ENCODE data around the gene LGMN.

The LGMN gene

DNA sequence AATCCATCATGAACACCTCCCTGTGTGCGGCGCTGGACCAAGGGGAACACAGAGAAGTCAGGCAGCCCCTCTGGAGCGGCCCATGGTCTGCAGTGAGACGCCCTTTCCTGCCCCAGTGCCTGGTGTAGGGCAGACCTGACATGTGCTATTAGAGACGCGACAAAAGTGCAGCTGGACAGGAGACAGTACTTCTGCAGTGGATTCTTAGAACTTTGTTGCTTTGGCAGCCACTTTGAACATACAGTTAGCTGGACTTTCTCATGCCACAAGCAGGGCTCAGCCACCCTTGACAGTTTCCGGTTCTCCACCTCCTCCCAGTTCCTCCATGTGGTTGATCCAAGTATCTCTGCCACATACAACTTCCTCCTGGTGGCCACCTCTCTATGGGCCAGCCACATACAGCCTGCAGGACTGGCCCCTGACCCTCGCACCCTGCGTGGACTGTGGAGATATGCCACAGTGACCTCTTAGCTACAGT is 45.9 kb downstream of the LGMN start:
- Histone ChIP-seq H3K4me1 (ENCODE audit: control insufficient read depth in 2 of 2, insufficient read depth in 2 of 2, low read length in 2 of 2) (no peaks in the 10 kb centered on the region), H3K4me3 (ENCODE audit: low read length in 2 of 2) (no peak overlapping the region), H3K27me3 (ENCODE audit: control insufficient read depth in 2 of 2, insufficient read depth in 2 of 2, low read length in 2 of 2) (no peaks in the 10 kb centered on the region), H3K9me3 (ENCODE audit: control insufficient read depth in 2 of 2, low read length in 2 of 2) (no peaks in the 10 kb centered on the region), H3K27ac (ENCODE audit: low read depth in 2 of 2, low read length in 2 of 2) (no peak overlapping the region), H3K9ac (ENCODE audit: low read depth in 1 of 2, low read length in 2 of 2) (no peak overlapping the region), H3K36me3 (ENCODE audit: control insufficient read depth in 2 of 2, insufficient read depth in 2 of 2, low read length in 2 of 2) (peaks cover 18 to 19% of the 10 kb centered on the region in 2 donors)

DNA sequence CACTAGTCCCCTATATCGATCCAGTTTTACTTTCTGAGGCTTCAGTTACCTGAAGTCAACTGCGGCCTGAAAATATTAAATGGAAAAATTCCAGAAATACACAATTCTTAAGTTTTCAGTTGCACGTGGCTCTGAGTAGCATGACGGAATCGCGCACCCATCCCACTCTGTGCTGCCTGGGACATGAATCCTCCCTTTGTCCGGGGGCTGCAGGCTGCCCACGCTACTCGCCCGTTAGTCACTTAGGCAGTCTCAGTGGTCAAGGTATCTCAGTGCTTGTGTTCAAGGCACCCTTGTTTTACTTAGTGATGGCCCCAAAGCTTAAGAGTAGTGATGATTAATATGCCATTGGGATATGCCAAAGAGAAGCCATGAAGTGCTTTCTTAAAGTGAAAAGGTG is 46.6 kb downstream of the LGMN start:
- no peaks in the 10 kb centered on the region for H3K9me3 ChIP-seq (ENCODE audit: control insufficient read depth in 2 of 2, low read length in 2 of 2)
- no peak overlapping the region for H3K4me3 ChIP-seq (ENCODE audit: low read length in 2 of 2)
- no peaks in the 10 kb centered on the region for H3K27me3 ChIP-seq (ENCODE audit: control insufficient read depth in 2 of 2, insufficient read depth in 2 of 2, low read length in 2 of 2)
- peaks cover 12 to 19% of the 10 kb centered on the region in 2 donors for H3K36me3 ChIP-seq (ENCODE audit: control insufficient read depth in 2 of 2, insufficient read depth in 2 of 2, low read length in 2 of 2)
- H3K27ac ChIP-seq (ENCODE audit: low read depth in 2 of 2, low read length in 2 of 2) = no peak overlapping the region
- H3K4me1 ChIP-seq (ENCODE audit: control insufficient read depth in 2 of 2, insufficient read depth in 2 of 2, low read length in 2 of 2) = no peaks in the 10 kb centered on the region
- H3K9ac ChIP-seq (ENCODE audit: low read depth in 1 of 2, low read length in 2 of 2) = no peak overlapping the region

DNA sequence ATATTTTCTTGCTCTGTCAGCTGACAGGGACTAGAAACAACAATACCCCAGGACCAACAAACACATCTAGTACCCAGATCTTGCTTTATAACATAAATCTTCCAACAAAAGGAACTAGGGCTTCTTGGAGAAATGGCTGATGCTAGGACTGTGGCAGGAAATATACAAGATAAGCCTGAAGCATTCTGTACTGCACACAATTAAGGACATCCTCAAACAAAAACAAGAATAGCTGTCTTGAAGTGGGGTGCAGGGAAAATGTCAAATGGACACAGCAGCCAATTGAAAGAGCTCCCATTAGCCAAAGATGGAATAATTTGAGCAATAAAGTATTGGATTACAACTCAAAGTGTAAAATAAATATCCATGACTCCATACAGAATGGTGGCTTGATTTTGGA is 50.0 kb downstream of the LGMN start:
- H3K27ac ChIP-seq (ENCODE audit: low read depth in 2 of 2, low read length in 2 of 2) = no peak overlapping the region
- H3K9ac ChIP-seq (ENCODE audit: low read depth in 1 of 2, low read length in 2 of 2) = no peak overlapping the region
- H3K27me3 ChIP-seq (ENCODE audit: control insufficient read depth in 2 of 2, insufficient read depth in 2 of 2, low read length in 2 of 2) = no peaks in the 10 kb centered on the region
- no peak overlapping the region for H3K4me3 ChIP-seq (ENCODE audit: low read length in 2 of 2)
- H3K4me1 ChIP-seq (ENCODE audit: control insufficient read depth in 2 of 2, insufficient read depth in 2 of 2, low read length in 2 of 2) = no peaks in the 10 kb centered on the region
- peaks cover under 1 to 1% of the 10 kb centered on the region in 2 donors for H3K36me3 ChIP-seq (ENCODE audit: control insufficient read depth in 2 of 2, insufficient read depth in 2 of 2, low read length in 2 of 2)
- no peaks in the 10 kb centered on the region for H3K9me3 ChIP-seq (ENCODE audit: control insufficient read depth in 2 of 2, low read length in 2 of 2)

DNA sequence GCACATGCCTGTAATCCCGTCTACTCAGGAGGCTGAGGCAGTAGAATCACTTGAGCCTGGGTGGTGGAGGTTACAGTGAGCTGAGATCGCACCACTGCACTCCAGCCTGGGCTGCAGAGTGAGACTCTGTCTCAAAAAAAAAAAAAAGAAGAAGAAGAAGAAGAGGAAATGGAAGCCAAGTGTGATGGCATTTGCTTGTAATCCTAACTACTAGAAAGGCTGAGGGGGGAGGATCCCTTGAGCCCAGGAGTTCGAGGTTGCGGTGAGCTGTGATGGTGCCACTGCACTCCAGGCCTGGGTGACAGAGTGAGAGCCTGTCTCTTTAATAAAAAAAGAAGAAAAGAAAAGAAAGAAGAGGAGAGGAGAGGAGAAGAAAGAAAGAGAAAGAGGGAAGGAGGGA is 52.1 kb downstream of the LGMN start:
- Histone ChIP-seq H3K4me3 (ENCODE audit: low read length in 2 of 2) (no peak overlapping the region), H3K36me3 (ENCODE audit: control insufficient read depth in 2 of 2, insufficient read depth in 2 of 2, low read length in 2 of 2) (no peaks in the 10 kb centered on the region), H3K9me3 (ENCODE audit: control insufficient read depth in 2 of 2, low read length in 2 of 2) (no peaks in the 10 kb centered on the region), H3K27me3 (ENCODE audit: control insufficient read depth in 2 of 2, insufficient read depth in 2 of 2, low read length in 2 of 2) (no peaks in the 10 kb centered on the region), H3K9ac (ENCODE audit: low read depth in 1 of 2, low read length in 2 of 2) (no peak overlapping the region), H3K4me1 (ENCODE audit: control insufficient read depth in 2 of 2, insufficient read depth in 2 of 2, low read length in 2 of 2) (peaks cover 3 to 7% of the 10 kb centered on the region in 2 donors), H3K27ac (ENCODE audit: low read depth in 2 of 2, low read length in 2 of 2) (no peak overlapping the region)

DNA sequence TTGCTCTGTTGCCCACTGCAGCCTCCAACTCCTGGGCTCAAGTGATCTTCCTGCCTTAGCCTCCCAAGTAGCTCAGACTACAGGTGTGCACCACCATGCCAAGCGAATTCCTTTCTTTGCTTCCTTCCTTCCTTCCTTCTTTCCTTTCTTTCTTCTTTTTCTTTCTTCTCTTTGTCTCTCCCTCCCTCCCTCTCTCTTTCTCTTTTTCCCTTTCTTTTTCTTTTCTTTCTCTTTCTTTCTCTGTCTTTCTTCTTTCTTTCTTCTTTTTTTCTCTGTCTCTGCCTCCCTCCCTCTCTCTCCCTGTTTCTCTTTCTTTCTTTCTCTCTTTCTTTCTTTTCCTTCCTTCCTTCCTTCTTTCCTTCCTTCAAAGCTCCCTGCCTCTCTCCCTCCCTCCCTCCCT is 52.9 kb downstream of the LGMN start:
- H3K27ac ChIP-seq (ENCODE audit: low read depth in 2 of 2, low read length in 2 of 2) = no peak overlapping the region
- H3K9me3 ChIP-seq (ENCODE audit: control insufficient read depth in 2 of 2, low read length in 2 of 2) = no peaks in the 10 kb centered on the region
- H3K36me3 ChIP-seq (ENCODE audit: control insufficient read depth in 2 of 2, insufficient read depth in 2 of 2, low read length in 2 of 2) = no peaks in the 10 kb centered on the region
- H3K9ac ChIP-seq (ENCODE audit: low read depth in 1 of 2, low read length in 2 of 2) = no peak overlapping the region
- no peak overlapping the region for H3K4me3 ChIP-seq (ENCODE audit: low read length in 2 of 2)
- no peaks in the 10 kb centered on the region for H3K27me3 ChIP-seq (ENCODE audit: control insufficient read depth in 2 of 2, insufficient read depth in 2 of 2, low read length in 2 of 2)
- H3K4me1 ChIP-seq (ENCODE audit: control insufficient read depth in 2 of 2, insufficient read depth in 2 of 2, low read length in 2 of 2) = peaks cover 3 to 7% of the 10 kb centered on the region in 2 donors

DNA sequence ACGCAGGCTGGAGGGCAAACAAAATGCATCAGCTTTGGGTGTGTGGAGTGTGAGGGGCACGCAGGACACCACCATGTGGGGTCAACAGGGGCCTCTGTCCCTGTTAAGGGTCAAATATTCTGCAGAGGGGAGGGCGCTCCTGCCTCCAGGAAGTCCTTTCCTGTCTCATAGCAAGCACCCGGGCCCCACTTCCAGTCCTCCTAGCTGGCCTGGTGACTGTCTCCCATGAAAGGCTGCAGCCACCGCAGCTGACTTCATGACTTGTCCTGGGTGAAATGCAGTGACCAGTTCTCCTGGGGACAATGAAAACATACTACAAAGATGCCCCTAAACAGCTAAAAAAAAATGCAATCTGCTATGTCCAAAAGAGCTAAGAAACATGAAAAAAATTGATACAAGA is 53.6 kb downstream of the LGMN start:
- Histone ChIP-seq H3K36me3 (ENCODE audit: control insufficient read depth in 2 of 2, insufficient read depth in 2 of 2, low read length in 2 of 2) (no peaks in the 10 kb centered on the region), H3K4me3 (ENCODE audit: low read length in 2 of 2) (no peak overlapping the region), H3K27ac (ENCODE audit: low read depth in 2 of 2, low read length in 2 of 2) (no peak overlapping the region), H3K9me3 (ENCODE audit: control insufficient read depth in 2 of 2, low read length in 2 of 2) (no peaks in the 10 kb centered on the region), H3K9ac (ENCODE audit: low read depth in 1 of 2, low read length in 2 of 2) (no peak overlapping the region), H3K4me1 (ENCODE audit: control insufficient read depth in 2 of 2, insufficient read depth in 2 of 2, low read length in 2 of 2) (peaks cover 6 to 7% of the 10 kb centered on the region in 2 donors), H3K27me3 (ENCODE audit: control insufficient read depth in 2 of 2, insufficient read depth in 2 of 2, low read length in 2 of 2) (no peaks in the 10 kb centered on the region)

DNA sequence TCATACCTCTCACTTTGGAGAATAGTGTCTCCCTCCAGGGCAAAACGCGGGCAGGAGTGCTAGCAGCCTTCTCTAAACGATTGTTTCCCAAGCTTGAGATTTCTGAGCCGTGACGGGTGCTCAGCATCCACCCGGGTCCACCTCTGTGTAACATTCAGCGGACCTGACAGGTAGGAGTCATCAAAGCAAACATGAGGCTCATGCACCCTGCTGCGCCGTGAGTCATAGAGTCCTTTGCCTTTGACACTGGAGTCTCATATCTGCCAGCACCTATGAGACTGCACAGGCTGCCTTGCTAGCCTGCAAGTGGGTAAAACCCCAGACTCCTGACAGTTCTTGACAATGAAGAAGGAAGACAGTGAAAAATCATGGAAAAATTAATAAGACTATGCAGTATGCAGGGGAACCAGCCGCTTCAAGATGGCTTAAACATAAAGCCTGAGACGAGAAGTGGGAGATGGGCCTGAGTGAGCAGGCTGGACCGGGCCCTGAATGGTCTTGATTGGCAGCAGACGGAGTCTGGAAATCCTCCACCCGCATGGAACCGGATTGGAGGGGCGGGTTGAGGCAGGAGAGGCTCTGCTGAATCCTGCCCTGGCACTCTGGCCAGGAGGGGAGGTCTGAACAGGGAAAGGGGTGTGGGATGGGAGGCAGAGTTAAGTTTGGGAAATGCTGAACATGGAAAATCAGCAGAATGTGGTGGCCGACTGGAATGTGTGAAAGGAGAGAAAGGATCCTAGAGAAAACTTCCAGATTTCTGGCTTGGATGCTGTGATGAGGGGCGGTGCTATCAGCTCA is 54.2 kb downstream of the LGMN start:
- H3K27ac ChIP-seq (ENCODE audit: low read depth in 2 of 2, low read length in 2 of 2) = no peak overlapping the region
- H3K27me3 ChIP-seq (ENCODE audit: control insufficient read depth in 2 of 2, insufficient read depth in 2 of 2, low read length in 2 of 2) = no peaks in the 10 kb centered on the region
- no peak overlapping the region for H3K9ac ChIP-seq (ENCODE audit: low read depth in 1 of 2, low read length in 2 of 2)
- no peaks in the 10 kb centered on the region for H3K36me3 ChIP-seq (ENCODE audit: control insufficient read depth in 2 of 2, insufficient read depth in 2 of 2, low read length in 2 of 2)
- peaks cover 6 to 7% of the 10 kb centered on the region in 2 donors for H3K4me1 ChIP-seq (ENCODE audit: control insufficient read depth in 2 of 2, insufficient read depth in 2 of 2, low read length in 2 of 2)
- no peaks in the 10 kb centered on the region for H3K9me3 ChIP-seq (ENCODE audit: control insufficient read depth in 2 of 2, low read length in 2 of 2)
- no peak overlapping the region for H3K4me3 ChIP-seq (ENCODE audit: low read length in 2 of 2)

DNA sequence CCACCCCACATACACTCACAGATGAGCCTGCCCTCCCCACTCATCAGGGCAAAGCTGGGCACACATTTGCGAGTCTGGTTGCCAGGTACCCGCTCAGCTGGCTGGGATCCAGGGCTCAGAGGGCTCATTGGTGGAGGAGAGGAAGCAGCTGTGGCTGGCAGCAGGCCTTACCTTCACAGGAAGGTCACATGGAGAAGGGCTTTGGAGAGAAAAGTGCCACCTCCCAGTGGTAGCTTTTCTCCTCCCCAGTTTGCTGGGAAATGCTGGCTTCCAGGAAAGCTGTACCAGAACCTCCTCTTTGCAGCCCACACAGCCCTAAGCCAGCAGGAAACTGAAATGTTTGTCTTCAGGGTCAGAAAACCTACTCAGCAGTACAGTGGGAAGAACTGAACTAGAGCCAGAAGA is 55.6 kb downstream of the LGMN start:
- no peak overlapping the region for H3K9ac ChIP-seq (ENCODE audit: low read depth in 1 of 2, low read length in 2 of 2)
- H3K36me3 ChIP-seq (ENCODE audit: control insufficient read depth in 2 of 2, insufficient read depth in 2 of 2, low read length in 2 of 2) = no peaks in the 10 kb centered on the region
- no peak overlapping the region for H3K27ac ChIP-seq (ENCODE audit: low read depth in 2 of 2, low read length in 2 of 2)
- H3K4me1 ChIP-seq (ENCODE audit: control insufficient read depth in 2 of 2, insufficient read depth in 2 of 2, low read length in 2 of 2) = peaks cover 9 to 11% of the 10 kb centered on the region in 2 donors
- H3K9me3 ChIP-seq (ENCODE audit: control insufficient read depth in 2 of 2, low read length in 2 of 2) = no peaks in the 10 kb centered on the region
- H3K4me3 ChIP-seq (ENCODE audit: low read length in 2 of 2) = no peak overlapping the region
- no peaks in the 10 kb centered on the region for H3K27me3 ChIP-seq (ENCODE audit: control insufficient read depth in 2 of 2, insufficient read depth in 2 of 2, low read length in 2 of 2)

DNA sequence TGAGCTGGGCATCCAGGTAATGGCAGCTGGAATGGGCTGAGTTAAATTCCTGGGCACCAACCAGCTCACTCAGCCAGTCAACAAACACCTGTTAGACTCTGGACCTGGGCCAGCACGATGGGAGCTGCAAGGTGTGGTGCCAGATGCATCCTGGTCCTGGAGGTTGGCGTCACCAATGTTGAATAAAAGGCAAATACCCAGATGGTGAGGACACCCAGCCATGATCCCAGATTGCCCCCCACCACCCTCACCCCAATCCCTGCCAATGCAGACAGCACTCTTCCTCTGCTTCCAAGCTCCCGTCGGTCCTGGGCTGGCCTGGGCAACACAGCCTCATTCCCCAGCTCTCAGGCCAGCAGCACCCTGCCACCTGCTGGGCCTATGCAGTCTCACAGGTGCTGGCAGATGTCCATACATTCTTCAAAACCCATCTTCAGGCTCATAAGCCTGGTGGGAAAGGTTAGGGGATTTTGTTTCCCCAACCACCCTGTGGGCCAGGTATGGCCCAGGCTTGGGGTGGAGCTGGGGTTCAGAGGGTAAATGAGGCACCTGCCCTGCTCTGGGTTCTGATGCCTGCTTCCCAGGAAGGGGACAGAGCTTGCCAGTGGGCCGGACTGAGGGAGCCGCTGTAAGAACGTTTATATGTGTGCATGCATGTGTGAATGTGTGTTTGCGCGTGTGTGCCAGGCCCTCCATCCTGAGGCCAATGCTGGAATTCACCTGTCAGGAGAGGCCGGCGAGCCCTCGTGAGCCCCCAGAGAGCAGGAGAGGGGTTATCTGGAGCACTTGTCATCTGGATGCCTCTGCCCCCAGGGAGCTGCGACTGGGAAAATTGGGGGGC is 58.0 kb downstream of the LGMN start:
- no peaks in the 10 kb centered on the region for H3K9me3 ChIP-seq (ENCODE audit: control insufficient read depth in 2 of 2, low read length in 2 of 2)
- no peak overlapping the region for H3K9ac ChIP-seq (ENCODE audit: low read depth in 1 of 2, low read length in 2 of 2)
- no peak overlapping the region for H3K4me3 ChIP-seq (ENCODE audit: low read length in 2 of 2)
- H3K36me3 ChIP-seq (ENCODE audit: control insufficient read depth in 2 of 2, insufficient read depth in 2 of 2, low read length in 2 of 2) = peaks cover 4 to 8% of the 10 kb centered on the region in 2 donors
- H3K4me1 ChIP-seq (ENCODE audit: control insufficient read depth in 2 of 2, insufficient read depth in 2 of 2, low read length in 2 of 2) = peaks cover 14 to 22% of the 10 kb centered on the region in 2 donors
- H3K27me3 ChIP-seq (ENCODE audit: control insufficient read depth in 2 of 2, insufficient read depth in 2 of 2, low read length in 2 of 2) = no peaks in the 10 kb centered on the region
- H3K27ac ChIP-seq (ENCODE audit: low read depth in 2 of 2, low read length in 2 of 2) = no peak overlapping the region

All from mucosa of rectum (tissue), 2 donors.